CD14-positive monocyte (primary cell): ENCODE data around the gene OR9Q1. TPM values are rescaled to one million over a fixed set of nuclear protein-coding genes. Genes with fewer than 3 reads are reported as not detected.

Experiments
- DNase-seq, 3 donors: peaks; one replicate each; pipeline ENCODE4 v3.0.0-alpha.2; 2011 to 2022
- H2AFZ ChIP-seq: 2 replicates; pipeline ENCODE4 v1.6.0; 2012; ENCODE audit warnings: mild to moderate bottlenecking, low read depth, low read length, inconsistent platforms; ENCODE audit not compliant: insufficient read depth, poor library complexity, severe bottlenecking
- H3K27ac ChIP-seq, 2 donors: 1 replicate in 1 of 2; 2 replicates in 1 of 2; pipeline ENCODE4 v1.5.1; 2012 to 2013; ENCODE audit warnings: low read length in 2 of 2, control low read depth in 1 of 2, inconsistent platforms in 1 of 2, low read depth in 1 of 2, mild to moderate bottlenecking in 1 of 2
- H3K27me3 ChIP-seq, 2 donors: one replicate each; pipeline versions ENCODE4 v1.6.0 to v1.6.1; 2011 to 2013; ENCODE audit warnings: low read length in 2 of 2; ENCODE audit not compliant: control insufficient read depth in 2 of 2, insufficient read depth in 2 of 2
- H3K36me3 ChIP-seq, 2 donors: replicated peaks in 1 of 2; 1 replicate in 1 of 2; 2 replicates in 1 of 2; pipeline versions ENCODE4 v1.5.1 to v1.6.1; 2012 to 2013; ENCODE audit warnings: low read length in 2 of 2, control low read depth in 1 of 2, inconsistent platforms in 1 of 2, mild to moderate bottlenecking in 1 of 2; ENCODE audit not compliant: insufficient read depth in 2 of 2, control insufficient read depth in 1 of 2
- H3K4me1 ChIP-seq, 2 donors: 1 replicate in 1 of 2; 2 replicates in 1 of 2; pipeline versions ENCODE4 v1.5.1 to v1.6.1; 2012 to 2013; ENCODE audit warnings: low read length in 2 of 2, control low read depth in 1 of 2, inconsistent platforms in 1 of 2, mild to moderate bottlenecking in 1 of 2, moderate library complexity in 1 of 2; ENCODE audit not compliant: insufficient read depth in 2 of 2, control insufficient read depth in 1 of 2
- H3K4me2 ChIP-seq: replicated peaks from 2 replicates; pipeline ENCODE3; 2012; ENCODE audit warnings: low read length, moderate library complexity, mild to moderate bottlenecking; ENCODE audit not compliant: poor library complexity, severe bottlenecking; ENCODE audit errors: extremely low read depth
- H3K4me3 ChIP-seq, 3 experiments: fragments of 200-600 bp in 1 of 3; sonication (generic) in 1 of 3; replicated peaks in 1 of 3; 1 replicate in 2 of 3; 2 replicates in 1 of 3; pipeline ENCODE4 v1.5.1; 2011 to 2013; ENCODE audit warnings: low read length in 3 of 3, mild to moderate bottlenecking in 3 of 3, control low read depth in 2 of 3, low read depth in 2 of 3, inconsistent platforms in 1 of 3, moderate library complexity in 1 of 3
- H3K79me2 ChIP-seq: 2 replicates; pipeline ENCODE4 v1.6.0; 2012; ENCODE audit warnings: mild to moderate bottlenecking, control low read depth, inconsistent platforms, low read length, moderate library complexity; ENCODE audit not compliant: insufficient read depth
- H3K9ac ChIP-seq: 2 replicates; pipeline ENCODE4 v1.6.0; 2017; ENCODE audit warnings: low read length, mild to moderate bottlenecking; ENCODE audit not compliant: insufficient read depth, poor library complexity, severe bottlenecking
- H3K9me3 ChIP-seq, 2 donors: replicated peaks in 1 of 2; 1 replicate in 1 of 2; 2 replicates in 1 of 2; pipeline versions ENCODE4 v1.5.1 to v1.6.1; 2012 to 2013; ENCODE audit warnings: low read length in 2 of 2, control low read depth in 1 of 2; ENCODE audit not compliant: control insufficient read depth in 1 of 2, insufficient read depth in 1 of 2
- H4K20me1 ChIP-seq: 2 replicates; pipeline ENCODE4 v1.6.0; 2012; ENCODE audit warnings: mild to moderate bottlenecking, low read length, control low read depth, moderate library complexity; ENCODE audit not compliant: insufficient read depth
- H3K27ac Mint-ChIP-seq, 7 donors: one replicate each; pipeline ENCODE4 v1.8.0; 2020; ENCODE audit warnings: mild to moderate bottlenecking in 7 of 7, mixed read lengths in 7 of 7, moderate library complexity in 6 of 7, inconsistent platforms in 2 of 7
- H3K27me3 Mint-ChIP-seq, 3 donors: one replicate each; pipeline ENCODE4 v1.8.0; 2021 to 2022; ENCODE audit warnings: low read depth in 3 of 3, mild to moderate bottlenecking in 3 of 3, mixed read lengths in 3 of 3, moderate library complexity in 3 of 3, inconsistent platforms in 1 of 3
- H3K36me3 Mint-ChIP-seq, 2 donors: one replicate each; pipeline ENCODE4 v1.8.0; 2020; ENCODE audit warnings: mixed read lengths in 2 of 2, inconsistent platforms in 1 of 2, mild to moderate bottlenecking in 1 of 2
- H3K4me1 Mint-ChIP-seq: one replicate; pipeline ENCODE4 v1.8.0; 2020; ENCODE audit warnings: mild to moderate bottlenecking, mixed read lengths
- H3K4me3 Mint-ChIP-seq, 2 donors: one replicate each; pipeline ENCODE4 v1.8.0; 2020; ENCODE audit warnings: mild to moderate bottlenecking in 2 of 2, mixed read lengths in 2 of 2, moderate library complexity in 1 of 2
- H3K9me3 Mint-ChIP-seq, 7 donors: one replicate each; pipeline ENCODE4 v1.8.0; 2020 to 2022; ENCODE audit warnings: mixed read lengths in 7 of 7, mild to moderate bottlenecking in 6 of 7, moderate library complexity in 6 of 7, inconsistent platforms in 2 of 7
- WGBS: methylation state at CpG from one replicate; pipeline ENCODE4 v1.1.5; 2013; ENCODE audit warnings: missing lambda C conversion rate; ENCODE audit not compliant: insufficient coverage; 5-methylcytosine and 5-hydroxymethylcytosine counted together
- intact Hi-C, 2 donors: fragments of 100-400 bp; cut with micrococcal nuclease; formaldehyde crosslinking; loops; one replicate each; pipeline versions ENCODE4 v1.15.0 to v1.15.1; 2023
- polyA plus RNA-seq, 3 donors: library from polyadenylated mRNA; depleted of rRNA in 1 of 3; unstranded in 2 of 3; stranded (reverse) in 1 of 3; fragments of 300-500 nt in 2 of 3; fragments of >200 nt in 1 of 3; fragmentation: Illumina TruSeq in 2 of 3; gene quantifications; 1 replicate in 2 of 3; 2 replicates in 1 of 3; pipeline ENCODE4 v1.2.3, GENCODE V29; 2012 to 2021
- TF ChIP-seq, protein P1 (sequence below): fragments of 200-600 bp; IDR thresholded peaks from one replicate; pipeline ENCODE4 v1.8.0; 2022; ENCODE audit warnings: antibody characterized with exemption, mild to moderate bottlenecking

OR9Q1 gene
- polyA plus RNA-seq, 3 donors, result not detected

DNA sequence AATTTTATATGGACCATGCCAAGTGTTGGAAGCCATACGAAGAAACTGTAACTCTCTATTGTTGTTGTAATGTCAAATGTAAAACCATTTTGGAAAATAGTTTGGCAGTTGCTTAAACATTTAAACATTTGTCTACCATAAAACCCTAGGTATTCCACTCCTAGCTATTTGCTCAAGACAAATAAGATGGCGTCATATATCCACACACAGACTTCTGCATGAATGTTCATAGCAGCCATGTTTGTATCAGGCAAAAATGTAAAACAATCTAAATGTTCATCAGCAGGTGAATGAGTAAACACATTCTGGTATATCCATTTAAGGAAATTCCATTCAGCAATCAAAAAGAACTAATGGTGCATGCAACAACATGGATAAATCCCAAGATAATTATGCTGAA lies 73.8 kb downstream of the OR9Q1 start:
- Histone ChIP-seq H2AFZ (no peak overlapping the region), H3K36me3 (no peaks in the 10 kb centered on the region), H3K9ac (no peak overlapping the region), H3K4me1 (no peaks in the 10 kb centered on the region), H3K9me3 (peaks cover under 1 to 4% of the 10 kb centered on the region in 2 donors), H3K27ac (no peak overlapping the region), H3K4me2 (no peak overlapping the region), H3K27me3 (no peaks in the 10 kb centered on the region), H3K4me3 (no peak overlapping the region), H4K20me1 (no peaks in the 10 kb centered on the region), H3K79me2 (no peaks in the 10 kb centered on the region)
- Mint-ChIP-seq H3K27ac (no peak overlapping the region), H3K27me3 (peaks cover 0 to 3% (median 0%) of the 10 kb centered on the region in 3 donors), H3K4me3 (no peak overlapping the region), H3K4me1 (no peaks in the 10 kb centered on the region), H3K9me3 (peaks cover 0 to 8% (median 5%) of the 10 kb centered on the region in 7 donors), H3K36me3 (no peaks in the 10 kb centered on the region)
- intact Hi-C loops, result no loop called here
- WGBS, result no CpG with 5 or more reads among the region's 2 CpGs
- no peak for DNase-seq
- TF ChIP-seq, protein P1, sequence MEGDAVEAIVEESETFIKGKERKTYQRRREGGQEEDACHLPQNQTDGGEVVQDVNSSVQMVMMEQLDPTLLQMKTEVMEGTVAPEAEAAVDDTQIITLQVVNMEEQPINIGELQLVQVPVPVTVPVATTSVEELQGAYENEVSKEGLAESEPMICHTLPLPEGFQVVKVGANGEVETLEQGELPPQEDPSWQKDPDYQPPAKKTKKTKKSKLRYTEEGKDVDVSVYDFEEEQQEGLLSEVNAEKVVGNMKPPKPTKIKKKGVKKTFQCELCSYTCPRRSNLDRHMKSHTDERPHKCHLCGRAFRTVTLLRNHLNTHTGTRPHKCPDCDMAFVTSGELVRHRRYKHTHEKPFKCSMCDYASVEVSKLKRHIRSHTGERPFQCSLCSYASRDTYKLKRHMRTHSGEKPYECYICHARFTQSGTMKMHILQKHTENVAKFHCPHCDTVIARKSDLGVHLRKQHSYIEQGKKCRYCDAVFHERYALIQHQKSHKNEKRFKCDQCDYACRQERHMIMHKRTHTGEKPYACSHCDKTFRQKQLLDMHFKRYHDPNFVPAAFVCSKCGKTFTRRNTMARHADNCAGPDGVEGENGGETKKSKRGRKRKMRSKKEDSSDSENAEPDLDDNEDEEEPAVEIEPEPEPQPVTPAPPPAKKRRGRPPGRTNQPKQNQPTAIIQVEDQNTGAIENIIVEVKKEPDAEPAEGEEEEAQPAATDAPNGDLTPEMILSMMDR, result no peak

DNA sequence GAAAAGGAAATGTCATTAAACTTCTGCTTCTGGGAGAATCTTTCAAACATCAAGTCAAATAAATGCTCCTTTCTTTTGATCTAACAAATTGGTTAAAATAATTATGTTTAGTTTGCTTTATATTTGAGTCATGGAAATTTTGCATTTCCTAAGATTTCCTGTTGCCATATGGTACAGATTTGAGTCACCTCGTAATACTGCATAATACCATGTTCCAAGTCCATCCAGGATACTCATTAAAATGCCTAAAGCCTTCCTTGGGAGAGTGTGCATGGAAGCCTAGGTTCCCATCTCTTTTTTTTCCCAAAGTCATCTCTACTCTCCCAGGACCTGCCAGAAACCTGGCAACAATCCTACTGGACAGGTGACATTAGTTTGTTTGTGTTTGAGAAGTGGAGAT lies 97.4 kb downstream of the OR9Q1 start:
- no peak overlapping the region for H3K27ac ChIP-seq
- Mint-ChIP-seq H3K27ac (no peak overlapping the region), H3K9me3 (peaks cover 0 to 6% (median 2%) of the 10 kb centered on the region in 7 donors), H3K36me3 (no peaks in the 10 kb centered on the region), H3K4me1 (no peaks in the 10 kb centered on the region), H3K4me3 (no peak overlapping the region), H3K27me3 (peaks cover 0 to 2% (median 0%) of the 10 kb centered on the region in 3 donors)
- H2AFZ ChIP-seq, result no peak overlapping the region
- intact Hi-C loops, result no loop called here
- no peaks in the 10 kb centered on the region for H3K36me3 ChIP-seq
- DNase-seq, result no peak
- no peaks in the 10 kb centered on the region for H3K79me2 ChIP-seq
- WGBS, result no CpG with 5 or more reads among the region's 1 CpG
- no peak overlapping the region for H3K9ac ChIP-seq
- TF ChIP-seq, protein P1, result no peak
- H3K27me3 ChIP-seq, result no peaks in the 10 kb centered on the region
- no peak overlapping the region for H3K4me3 ChIP-seq
- H3K9me3 ChIP-seq, result no peaks in the 10 kb centered on the region
- no peaks in the 10 kb centered on the region for H4K20me1 ChIP-seq
- no peak overlapping the region for H3K4me2 ChIP-seq
- H3K4me1 ChIP-seq, result no peaks in the 10 kb centered on the region
